Measurements from ENCODE around the gene RHBDD1.

Gene RHBDD1

GRCh38 chr2:226835796-226836547, at the start of gene RHBDD1:
TSS of gene RHBDD1 (plus strand) at chr2:226836054. CDS start at chr2:226864694, 28,640 bp downstream.
- DNase-seq: peak; percentile 74

GRCh38 chr2:226788064-226788463, 47.8 kb upstream of the RHBDD1 start:
- no peak for DNase-seq

GRCh38 chr2:226788881-226789490, 46.9 kb upstream of the RHBDD1 start:
- DNase-seq: no peak

GRCh38 chr2:226790011-226790410, 45.8 kb upstream of the RHBDD1 start:
- DNase-seq: no peak

GRCh38 chr2:226790431-226790830, 45.4 kb upstream of the RHBDD1 start:
- DNase-seq: no peak

GRCh38 chr2:226791056-226791486, 44.8 kb upstream of the RHBDD1 start:
- peak; percentile 72 for DNase-seq

- DNase-seq: peak; percentile 72
These were observed 44.3 kb upstream of the RHBDD1 start for GRCh38 chr2:226791487-226792081.

- peak; percentile 45 for DNase-seq
These were observed 43.5 kb upstream of the RHBDD1 start for GRCh38 chr2:226792155-226792881.

GRCh38 chr2:226793646-226794045, 42.2 kb upstream of the RHBDD1 start:
- no peak for DNase-seq

GRCh38 chr2:226794196-226794661, 41.6 kb upstream of the RHBDD1 start:
- no peak for DNase-seq

GRCh38 chr2:226794751-226795171, 41.1 kb upstream of the RHBDD1 start:
- DNase-seq: no peak

GRCh38 chr2:226795281-226796011, 40.4 kb upstream of the RHBDD1 start:
- no peak for DNase-seq

- DNase-seq: no peak
These were observed 39.6 kb upstream of the RHBDD1 start for GRCh38 chr2:226796012-226796839.

GRCh38 chr2:226796840-226797288, 39.0 kb upstream of the RHBDD1 start:
- DNase-seq: no peak

GRCh38 chr2:226797289-226797988, 38.4 kb upstream of the RHBDD1 start:
- no peak for DNase-seq

GRCh38 chr2:226797989-226798421, 37.8 kb upstream of the RHBDD1 start:
- DNase-seq: no peak

GRCh38 chr2:226798422-226799210, 37.2 kb upstream of the RHBDD1 start:
- peak; percentile 50 for DNase-seq

- DNase-seq: peak; percentile 70
These were observed 36.5 kb upstream of the RHBDD1 start, which contains the start of gene IRS1 for GRCh38 chr2:226799211-226799975. TSS of gene IRS1 (minus strand) at chr2:226799820. CDS start at chr2:226798738, 1,082 bp downstream.

All from NCI-H510A treated with DMSO at 0.1 percent for 48 hours (cell line).